HL-60 (cell line): ENCODE measurements around the gene C10orf88.

Experiments
- DNase-seq, 2 experiments: peaks; one replicate each; pipeline ENCODE4 v3.0.0-alpha.2; 2010 to 2020; ENCODE audit warnings: low read depth in 1 of 2, low spot score in 1 of 2
- H3K27ac ChIP-seq: fragments of 250-450 bp; sonication (Bioruptor Pico); replicated peaks from 2 replicates; pipeline ENCODE4 v1.5.1; 2020; ENCODE audit warnings: mild to moderate bottlenecking, moderate library complexity
- H3K27me3 ChIP-seq: fragments of 250-450 bp; sonication (Bioruptor Pico); 2 replicates; pipeline ENCODE4 v1.5.1; 2021; ENCODE audit warnings: mild to moderate bottlenecking, moderate library complexity; ENCODE audit not compliant: insufficient read depth, poor library complexity, severe bottlenecking
- H3K4me3 ChIP-seq: replicated peaks from 2 replicates; pipeline ENCODE4 v1.5.1; 2011; ENCODE audit warnings: mild to moderate bottlenecking, control low read depth, low read length; ENCODE audit not compliant: insufficient read depth
- CTCF ChIP-seq: IDR thresholded peaks from one replicate; pipeline ENCODE4 v1.5.1; 2011; ENCODE audit warnings: low read length, control low read depth, inconsistent platforms; ENCODE audit not compliant: insufficient read depth
- GABPA ChIP-seq: IDR thresholded peaks from 2 replicates; pipeline ENCODE4 v1.6.1; 2012; ENCODE audit warnings: low read depth
- POLR2AphosphoS5 ChIP-seq: IDR thresholded peaks from 2 replicates; pipeline ENCODE4 v1.6.1; 2012; ENCODE audit warnings: low read depth
- REST ChIP-seq: IDR thresholded peaks from 2 replicates; pipeline ENCODE4 v1.6.1; 2012; ENCODE audit warnings: low read depth; ENCODE audit not compliant: insufficient replicate concordance
- SPI1 ChIP-seq: IDR thresholded peaks from 2 replicates; pipeline ENCODE4 v1.6.1; 2012; ENCODE audit warnings: low read depth, mild to moderate bottlenecking, borderline replicate concordance

C10orf88 gene

DNA sequence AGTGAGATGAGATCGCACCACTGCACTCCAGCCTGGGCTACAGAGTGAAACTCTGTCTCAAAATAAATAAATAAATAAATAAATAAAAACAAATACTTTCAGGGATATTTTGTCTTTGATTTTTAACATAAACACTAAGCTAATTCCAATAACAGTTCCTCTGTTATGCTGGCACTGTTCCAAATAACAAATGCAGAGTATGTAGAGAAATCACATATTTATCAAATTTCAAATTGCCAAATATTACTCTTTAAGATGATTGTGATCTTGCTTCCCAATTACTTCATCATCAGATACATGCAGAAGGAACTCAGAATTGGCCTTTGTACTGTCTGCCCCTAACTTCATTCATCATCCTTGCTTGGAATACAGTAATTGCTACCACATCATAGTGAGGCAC lies 23.9 kb downstream of the C10orf88 start:
- TF ChIP-seq SPI1 (no peak), CTCF (no peak), REST (no peak), POLR2AphosphoS5 (no peak)
- H3K27ac ChIP-seq, result no peak overlapping the region
- no peak overlapping the region for H3K4me3 ChIP-seq
- no peaks in the 10 kb centered on the region for H3K27me3 ChIP-seq
- no peak for DNase-seq

- Histone ChIP-seq H3K4me3 (no peak overlapping the region), H3K27me3 (no peaks in the 10 kb centered on the region), H3K27ac (no peak overlapping the region)
- DNase-seq, result no peak
- TF ChIP-seq REST (no peak), POLR2AphosphoS5 (no peak), SPI1 (no peak), CTCF (no peak), GABPA (no peak)
Observed at GRCh38 chr10:122915700-122916099, 38.3 kb downstream of the C10orf88 start.

GRCh38 chr10:122911889-122912484 lies 42.0 kb downstream of the C10orf88 start:
- peak; percentile 5 to 30 for DNase-seq

More at GRCh38 chr10:122911889-122912484, 42.0 kb downstream of the C10orf88 start:
- TF ChIP-seq REST (peak; percentile 100), GABPA (no peak), POLR2AphosphoS5 (no peak), SPI1 (no peak), CTCF (no peak)
- Histone ChIP-seq H3K27ac (no peak overlapping the region), H3K27me3 (no peaks in the 10 kb centered on the region), H3K4me3 (no peak overlapping the region)
